Measurements from ENCODE around the gene CFAP20DC. TPM values are rescaled to one million over a fixed set of nuclear protein-coding genes. Genes with fewer than 3 reads are reported as not detected.
"Not testable (repeated sequence)": the region's sequence is repeated elsewhere in the genome, so short reads cannot be mapped to it uniquely, and the experiment has no call there.

CFAP20DC gene
- total RNA-seq: under 1 TPM; 0.44 to 0.50 TPM
- under 1 TPM; 0.07 to 0.08 TPM for polyA plus RNA-seq

DNA sequence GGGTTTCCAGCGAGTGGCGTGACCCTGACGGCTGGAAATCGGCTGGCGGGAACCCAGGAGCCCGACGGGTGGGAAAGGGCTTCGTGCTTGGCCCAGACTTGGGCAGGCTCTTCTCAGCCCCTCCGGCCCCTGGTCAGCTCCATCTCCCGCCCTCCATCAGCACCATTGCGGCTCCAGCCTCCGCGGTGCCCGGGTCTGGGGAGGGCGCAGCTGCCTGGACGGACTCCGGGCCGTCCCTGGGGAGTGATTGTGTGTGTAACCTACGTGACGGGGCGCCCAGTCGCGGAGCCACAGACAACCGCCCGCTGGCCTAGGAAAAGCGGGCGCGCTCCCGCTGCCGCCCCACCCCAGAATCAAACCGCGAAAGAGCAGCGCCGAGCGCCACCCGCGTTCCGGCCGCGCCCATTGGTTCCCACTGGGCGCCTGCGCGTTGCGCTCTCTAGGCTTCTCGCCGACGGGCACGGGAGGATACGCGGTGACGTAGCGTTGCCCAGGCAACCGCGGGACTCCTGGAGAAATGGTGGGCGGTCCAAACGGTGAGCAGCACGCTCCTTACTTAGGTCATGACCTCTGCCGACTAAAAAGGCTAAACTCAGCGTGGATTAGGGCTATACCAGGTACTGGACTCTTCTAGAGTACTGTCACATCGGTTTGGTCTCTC is at the start of gene CFAP20DC:
TSS of gene CFAP20DC (minus strand) at position 355 of the 661 bp plus-strand sequence. CDS start 394 bp downstream, outside the sequence.
- CTCF ChIA-PET (ENCODE audit: partially characterized antibody): no interaction called here

DNA sequence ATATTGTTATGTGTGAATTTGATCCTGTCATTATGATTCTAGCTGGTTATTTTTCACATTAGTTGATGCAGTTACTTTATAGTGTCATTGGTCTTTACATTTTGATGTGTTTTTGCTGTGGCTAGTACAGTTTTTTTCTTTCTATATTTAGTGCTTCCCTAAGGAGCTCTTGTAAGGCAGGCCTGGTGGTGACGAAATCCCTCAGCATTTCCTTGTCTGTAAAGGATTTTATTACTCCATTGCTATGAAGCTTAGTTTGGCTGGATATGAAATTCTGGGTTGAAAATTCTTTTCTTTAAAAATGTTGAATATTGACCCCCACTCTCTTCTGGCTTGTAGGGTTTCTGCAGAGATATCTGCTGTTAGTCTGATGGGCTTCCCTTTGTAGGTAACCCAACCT is 48.7 kb upstream of the CFAP20DC start:
- intact Hi-C loops (cut with micrococcal nuclease); H3K27ac ChIP-seq (ENCODE audit: low read depth, low read length); H3K4me1 Mint-ChIP-seq; DNase-seq; H3K27ac Mint-ChIP-seq; H3K27me3 ChIP-seq (ENCODE audit: insufficient read depth, low read length); CTCF ChIA-PET (ENCODE audit: partially characterized antibody); H3K9me3 ChIP-seq (ENCODE audit: control insufficient read depth in 1 of 2, low read length in 2 of 2); POLR2A ChIA-PET (ENCODE audit: partially characterized antibody); H3K36me3 ChIP-seq (ENCODE audit: insufficient read depth, low read length); H3K4me3 Mint-ChIP-seq; H3K4me3 ChIP-seq (ENCODE audit: low read length in 2 of 2); H3K27me3 Mint-ChIP-seq; H3K36me3 Mint-ChIP-seq; H3K4me1 ChIP-seq (ENCODE audit: insufficient read depth, low read length): not testable (repeated sequence)
- peaks cover 4 to 15% (median 7%) of the 10 kb centered on the region in 8 donors for H3K9me3 Mint-ChIP-seq

More for the DNA sequence above, at the start of gene CFAP20DC:
- Mint-ChIP-seq H3K4me3 (peak within 1 kb of the TSS; percentile 72 to 82 (median 80)), H3K27me3 (no peaks in the 10 kb centered on the region), H3K36me3 (no peaks in the 10 kb centered on the region), H3K4me1 (peaks cover 5 to 12% (median 9%) of the 10 kb centered on the region in 4 donors), H3K9me3 (no peaks in the 10 kb centered on the region), H3K27ac (peak within 1 kb of the TSS; percentile 75 to 91 (median 88))
- H3K4me1 ChIP-seq (ENCODE audit: insufficient read depth, low read length): peaks cover 6% of the 10 kb centered on the region
- no peaks in the 10 kb centered on the region for H3K9me3 ChIP-seq (ENCODE audit: control insufficient read depth in 1 of 2, low read length in 2 of 2)
- peak within 1 kb of the TSS; percentile 55 for H3K27ac ChIP-seq (ENCODE audit: low read depth, low read length)
- H3K36me3 ChIP-seq (ENCODE audit: insufficient read depth, low read length): no peaks in the 10 kb centered on the region
- intact Hi-C loops (cut with micrococcal nuclease): no loop called here
- peak within 1 kb of the TSS in 1 of 2 donors; percentile 60 for H3K4me3 ChIP-seq (ENCODE audit: low read length in 2 of 2)
- POLR2A ChIA-PET (ENCODE audit: partially characterized antibody): no interaction called here
- peak; percentile 83 to 90 (median 88) for DNase-seq
- H3K27me3 ChIP-seq (ENCODE audit: insufficient read depth, low read length): no peaks in the 10 kb centered on the region

DNA sequence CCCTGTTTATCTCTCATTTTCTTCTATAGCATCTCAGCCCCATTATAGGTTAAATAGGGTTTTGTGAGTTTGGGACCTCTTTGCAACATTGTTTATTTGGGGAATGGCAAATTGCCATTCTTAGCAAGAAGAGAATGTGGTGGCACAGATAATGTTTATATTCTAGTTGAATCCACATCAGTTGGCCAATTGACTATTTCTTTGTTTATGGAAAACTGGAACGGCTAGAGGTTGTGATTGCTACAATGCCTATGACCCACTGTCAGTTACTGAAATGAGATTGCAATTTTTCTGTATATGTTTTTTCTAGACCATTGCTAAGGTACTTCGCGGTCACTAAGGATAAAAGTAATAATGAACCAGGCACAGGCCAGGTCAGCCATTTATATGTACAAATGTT is 44.6 kb upstream of the CFAP20DC start:
- Mint-ChIP-seq H3K27me3 (peaks cover under 1 to 7% of the 10 kb centered on the region in 2 donors), H3K36me3 (no peaks in the 10 kb centered on the region), H3K4me1 (no peaks in the 10 kb centered on the region), H3K9me3 (peaks cover 4 to 15% (median 7%) of the 10 kb centered on the region in 8 donors), H3K4me3 (no peak overlapping the region), H3K27ac (no peak overlapping the region)
- DNase-seq: no peak
- Histone ChIP-seq H3K9me3 (ENCODE audit: control insufficient read depth in 1 of 2, low read length in 2 of 2) (no peaks in the 10 kb centered on the region), H3K36me3 (ENCODE audit: insufficient read depth, low read length) (no peaks in the 10 kb centered on the region), H3K27ac (ENCODE audit: low read depth, low read length) (no peak overlapping the region), H3K4me1 (ENCODE audit: insufficient read depth, low read length) (no peaks in the 10 kb centered on the region), H3K4me3 (ENCODE audit: low read length in 2 of 2) (no peak overlapping the region), H3K27me3 (ENCODE audit: insufficient read depth, low read length) (no peaks in the 10 kb centered on the region)
- ChIA-PET POLR2A (ENCODE audit: partially characterized antibody) (no interaction called here), CTCF (ENCODE audit: partially characterized antibody) (no interaction called here)
- intact Hi-C loops (cut with micrococcal nuclease): no loop called here

DNA sequence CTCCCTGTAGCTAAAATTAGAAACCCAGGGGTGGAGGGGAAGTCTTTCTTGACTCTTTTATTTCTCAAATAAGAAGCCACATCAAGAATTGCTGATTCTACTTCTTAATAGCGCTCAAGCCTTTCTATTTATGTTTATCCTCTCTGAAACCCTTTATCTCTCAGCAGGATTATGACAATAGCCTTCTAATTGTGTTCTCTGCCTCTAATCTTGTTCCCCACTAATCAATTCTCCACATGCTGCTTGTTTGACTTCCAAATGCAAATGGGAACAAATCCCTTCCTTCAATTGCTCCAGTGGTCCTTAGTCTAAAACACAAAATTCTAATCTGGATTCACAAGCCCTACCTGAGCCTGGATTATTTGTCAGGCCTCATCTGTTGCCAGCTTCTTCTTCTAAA is 43.7 kb upstream of the CFAP20DC start:
- Histone ChIP-seq H3K4me1 (ENCODE audit: insufficient read depth, low read length) (no peaks in the 10 kb centered on the region), H3K27me3 (ENCODE audit: insufficient read depth, low read length) (no peaks in the 10 kb centered on the region), H3K4me3 (ENCODE audit: low read length in 2 of 2) (no peak overlapping the region), H3K36me3 (ENCODE audit: insufficient read depth, low read length) (no peaks in the 10 kb centered on the region), H3K27ac (ENCODE audit: low read depth, low read length) (no peak overlapping the region), H3K9me3 (ENCODE audit: control insufficient read depth in 1 of 2, low read length in 2 of 2) (no peaks in the 10 kb centered on the region)
- no peaks in the 10 kb centered on the region for H3K36me3 Mint-ChIP-seq
- intact Hi-C loops (cut with micrococcal nuclease): no loop called here
- no peak for DNase-seq
- H3K27me3 Mint-ChIP-seq: peaks cover 0 to 7% of the 10 kb centered on the region in 2 donors
- H3K4me3 Mint-ChIP-seq: no peak overlapping the region
- ChIA-PET CTCF (ENCODE audit: partially characterized antibody) (no interaction called here), POLR2A (ENCODE audit: partially characterized antibody) (no interaction called here)
- H3K4me1 Mint-ChIP-seq: no peaks in the 10 kb centered on the region
- peaks cover 4 to 15% (median 7%) of the 10 kb centered on the region in 8 donors for H3K9me3 Mint-ChIP-seq
- no peak overlapping the region for H3K27ac Mint-ChIP-seq

DNA sequence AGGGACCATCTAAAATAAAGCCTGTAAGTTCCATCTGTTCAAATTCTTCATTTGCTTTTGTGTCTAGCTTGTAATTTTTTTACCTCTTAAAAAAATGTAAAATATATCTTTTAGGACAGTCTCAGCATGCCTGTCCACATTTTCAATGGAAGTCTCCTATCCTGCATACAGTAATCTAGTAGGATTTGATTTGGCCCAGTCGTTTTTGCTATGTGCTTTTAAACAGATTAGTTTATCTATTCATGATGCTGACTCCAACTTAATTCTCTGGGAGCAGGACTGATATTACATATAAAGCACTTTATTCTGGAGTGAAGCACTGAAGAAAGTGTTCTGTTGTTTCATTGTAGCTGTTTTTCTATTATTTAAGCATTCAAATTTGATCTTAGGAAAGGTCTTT is 38.9 kb upstream of the CFAP20DC start:
- Histone ChIP-seq H3K4me3 (ENCODE audit: low read length in 2 of 2) (no peak overlapping the region), H3K27me3 (ENCODE audit: insufficient read depth, low read length) (no peaks in the 10 kb centered on the region), H3K9me3 (ENCODE audit: control insufficient read depth in 1 of 2, low read length in 2 of 2) (no peaks in the 10 kb centered on the region), H3K36me3 (ENCODE audit: insufficient read depth, low read length) (no peaks in the 10 kb centered on the region), H3K4me1 (ENCODE audit: insufficient read depth, low read length) (no peaks in the 10 kb centered on the region), H3K27ac (ENCODE audit: low read depth, low read length) (no peak overlapping the region)
- Mint-ChIP-seq H3K9me3 (no peaks in the 10 kb centered on the region), H3K36me3 (no peaks in the 10 kb centered on the region), H3K27me3 (peaks cover 3 to 5% of the 10 kb centered on the region in 2 donors), H3K4me3 (no peak overlapping the region), H3K4me1 (no peaks in the 10 kb centered on the region), H3K27ac (no peak overlapping the region)
- no peak for DNase-seq
- intact Hi-C loops (cut with micrococcal nuclease): no loop called here
- POLR2A ChIA-PET (ENCODE audit: partially characterized antibody): no interaction called here
- CTCF ChIA-PET (ENCODE audit: partially characterized antibody): no interaction called here

DNA sequence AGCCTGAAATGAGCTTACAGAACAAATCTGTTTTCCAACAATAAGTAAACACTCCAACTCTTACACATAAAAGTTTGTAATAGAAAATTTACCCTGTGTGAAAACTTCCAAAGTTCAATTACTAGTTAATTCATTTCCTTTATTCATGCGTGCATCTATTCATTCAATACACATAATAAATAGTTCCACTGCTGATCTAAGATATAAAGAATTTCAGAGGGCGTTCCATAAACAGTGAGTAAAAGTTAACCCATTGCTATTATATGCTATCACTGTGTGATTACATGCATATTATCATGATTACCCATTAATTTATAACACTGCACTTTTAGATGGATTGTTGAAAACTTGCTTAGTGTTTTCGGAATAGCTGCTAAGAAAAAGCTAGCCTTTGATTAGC is 36.2 kb upstream of the CFAP20DC start:
- Histone ChIP-seq H3K4me3 (ENCODE audit: low read length in 2 of 2) (no peak overlapping the region), H3K27me3 (ENCODE audit: insufficient read depth, low read length) (no peaks in the 10 kb centered on the region), H3K36me3 (ENCODE audit: insufficient read depth, low read length) (no peaks in the 10 kb centered on the region), H3K4me1 (ENCODE audit: insufficient read depth, low read length) (no peaks in the 10 kb centered on the region), H3K9me3 (ENCODE audit: control insufficient read depth in 1 of 2, low read length in 2 of 2) (no peaks in the 10 kb centered on the region), H3K27ac (ENCODE audit: low read depth, low read length) (no peak overlapping the region)
- peaks cover 8 to 10% of the 10 kb centered on the region in 2 donors for H3K27me3 Mint-ChIP-seq
- peaks cover 0 to 3% (median 0%) of the 10 kb centered on the region in 8 donors for H3K9me3 Mint-ChIP-seq
- intact Hi-C loops (cut with micrococcal nuclease): no loop called here
- no peak for DNase-seq
- H3K36me3 Mint-ChIP-seq: no peaks in the 10 kb centered on the region
- no peak overlapping the region for H3K4me3 Mint-ChIP-seq
- H3K27ac Mint-ChIP-seq: no peak overlapping the region
- POLR2A ChIA-PET (ENCODE audit: partially characterized antibody): no interaction called here
- CTCF ChIA-PET (ENCODE audit: partially characterized antibody): no interaction called here
- H3K4me1 Mint-ChIP-seq: no peaks in the 10 kb centered on the region

DNA sequence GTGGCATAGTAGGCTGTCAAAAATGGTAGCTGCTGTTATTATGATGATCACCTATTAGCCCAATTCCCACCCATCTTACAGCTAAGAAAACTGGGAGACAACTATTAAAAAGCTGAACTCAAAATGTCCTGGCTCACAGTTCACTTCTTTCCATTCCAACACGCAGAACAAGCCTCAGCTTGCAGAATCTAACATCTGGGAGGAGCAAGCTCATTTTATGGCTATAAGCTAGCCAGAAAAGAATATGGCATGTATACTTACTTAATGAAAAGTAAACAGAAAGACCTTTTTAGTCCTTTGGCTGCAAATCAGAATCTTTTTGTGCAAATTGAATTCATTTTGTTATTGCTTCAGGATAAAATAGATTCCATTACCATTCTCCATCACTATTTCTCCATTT is 34.8 kb upstream of the CFAP20DC start:
- no peaks in the 10 kb centered on the region for H3K9me3 ChIP-seq (ENCODE audit: control insufficient read depth in 1 of 2, low read length in 2 of 2)
- Mint-ChIP-seq H3K4me3 (no peak overlapping the region), H3K27me3 (peaks cover 9 to 10% of the 10 kb centered on the region in 2 donors), H3K36me3 (no peaks in the 10 kb centered on the region), H3K27ac (no peak overlapping the region), H3K4me1 (no peaks in the 10 kb centered on the region), H3K9me3 (peaks cover 0 to 3% (median 0%) of the 10 kb centered on the region in 8 donors)
- CTCF ChIA-PET (ENCODE audit: partially characterized antibody): no interaction called here
- no peak overlapping the region for H3K4me3 ChIP-seq (ENCODE audit: low read length in 2 of 2)
- intact Hi-C loops (cut with micrococcal nuclease): no loop called here
- H3K27me3 ChIP-seq (ENCODE audit: insufficient read depth, low read length): no peaks in the 10 kb centered on the region
- H3K36me3 ChIP-seq (ENCODE audit: insufficient read depth, low read length): no peaks in the 10 kb centered on the region
- DNase-seq: no peak
- H3K4me1 ChIP-seq (ENCODE audit: insufficient read depth, low read length): no peaks in the 10 kb centered on the region
- POLR2A ChIA-PET (ENCODE audit: partially characterized antibody): no interaction called here
- H3K27ac ChIP-seq (ENCODE audit: low read depth, low read length): no peak overlapping the region
